Islet precursor cell (in vitro differentiated cells): ENCODE results near the gene TP53BP1.
A peak's percentile ranks its signal among the peaks of the same experiment; 100 is the strongest.

ENCODE experiments used
- DNase-seq: peaks from one replicate; pipeline ENCODE4 v3.0.0-alpha.2; 2018

TP53BP1 gene

DNA sequence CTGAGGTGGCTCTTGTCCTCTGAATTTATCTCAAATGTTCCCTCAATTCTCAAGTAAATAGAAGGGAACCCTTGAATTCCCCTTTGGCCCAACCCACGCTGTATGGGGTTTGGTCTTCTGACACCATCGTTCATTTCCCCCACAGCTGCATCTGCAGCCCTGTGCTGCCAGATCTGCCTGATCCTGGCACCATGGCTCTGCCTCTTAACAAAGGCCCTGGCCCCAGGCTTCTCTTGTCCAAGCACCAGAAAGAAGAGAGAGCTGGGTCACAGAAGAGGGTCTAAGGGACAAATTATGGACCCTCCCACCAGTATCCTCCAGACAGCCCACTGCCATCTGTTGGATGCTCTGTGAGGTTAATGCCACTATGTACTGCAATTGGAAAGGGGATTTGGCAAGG, 26.2 kb upstream of the TP53BP1 start:
- DNase-seq: no peak

DNA sequence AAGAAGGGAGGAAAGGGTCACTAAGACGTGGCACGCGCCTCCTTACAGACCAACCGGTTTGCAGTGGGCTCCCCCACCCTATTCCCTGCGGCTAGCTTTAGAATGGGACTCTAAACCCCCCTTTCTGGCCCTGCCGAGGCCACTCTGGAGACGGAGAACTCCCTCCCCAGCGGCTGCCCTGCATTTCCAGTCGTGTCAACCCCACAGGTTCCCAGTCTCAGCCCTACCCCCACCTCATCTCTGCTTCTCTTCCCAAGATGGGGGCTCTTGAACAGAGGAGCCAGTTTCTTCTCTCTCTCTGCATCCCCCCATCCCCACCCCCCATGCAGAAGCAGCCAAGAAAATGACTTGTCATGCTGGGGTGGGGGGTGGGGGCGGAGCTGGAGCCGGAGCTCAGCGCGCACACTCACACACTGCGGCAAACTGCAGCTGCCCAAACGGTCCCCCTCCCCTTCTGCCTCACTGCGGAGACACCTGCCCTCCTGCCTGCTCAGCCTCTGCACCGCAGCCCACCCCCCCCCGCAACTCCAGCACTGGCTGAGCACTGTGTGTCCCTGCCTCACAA, 25.3 kb upstream of the TP53BP1 start:
- DNase-seq: peak; percentile 76

DNA sequence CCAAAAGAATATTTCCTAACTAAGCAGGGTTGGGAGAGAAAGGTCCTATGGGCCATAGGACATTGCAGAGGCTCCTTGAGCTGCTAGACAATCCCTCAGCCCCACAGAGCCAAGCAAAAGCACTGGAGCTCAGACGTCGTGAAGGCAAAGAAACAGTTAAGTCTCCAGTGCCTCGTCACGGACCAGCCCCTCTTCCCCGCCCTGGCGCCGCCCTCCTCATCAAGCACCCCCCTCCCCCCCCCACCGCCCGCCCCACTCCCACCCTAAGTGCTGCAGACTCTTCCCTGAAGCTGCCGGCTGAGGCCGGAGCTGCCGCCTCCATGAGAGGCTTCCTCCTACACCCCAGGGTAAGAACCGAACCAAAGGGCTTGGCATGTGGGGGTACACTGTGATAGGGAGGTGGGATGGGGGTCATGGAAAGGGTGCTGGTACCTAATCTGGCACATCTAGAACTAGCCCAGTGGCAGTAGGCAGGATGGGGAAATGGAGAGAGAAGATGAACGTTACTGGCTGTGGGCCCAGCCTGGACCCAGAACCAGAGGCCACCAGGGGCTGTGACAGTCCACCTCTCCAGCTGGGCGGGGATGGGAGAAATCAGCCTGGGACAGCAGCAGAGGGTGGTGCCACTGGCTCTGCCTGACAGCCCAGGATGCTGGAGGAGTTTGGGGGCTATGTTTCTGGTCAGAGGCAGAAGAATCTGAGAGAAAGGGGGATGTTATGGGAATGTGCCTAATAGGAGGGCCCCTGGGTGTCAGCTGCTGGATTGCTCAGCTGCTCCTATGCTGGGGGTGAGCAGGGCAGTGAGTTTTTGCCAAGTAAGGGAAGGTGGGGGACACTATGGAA, 24.6 kb upstream of the TP53BP1 start, which contains the start of gene MAP1A:
Gene MAP1A (plus strand): TSS at position 255 of the 843 bp plus-strand sequence. CDS start 3,866 bp downstream, outside the sequence.
- peak; percentile 93 for DNase-seq

DNA sequence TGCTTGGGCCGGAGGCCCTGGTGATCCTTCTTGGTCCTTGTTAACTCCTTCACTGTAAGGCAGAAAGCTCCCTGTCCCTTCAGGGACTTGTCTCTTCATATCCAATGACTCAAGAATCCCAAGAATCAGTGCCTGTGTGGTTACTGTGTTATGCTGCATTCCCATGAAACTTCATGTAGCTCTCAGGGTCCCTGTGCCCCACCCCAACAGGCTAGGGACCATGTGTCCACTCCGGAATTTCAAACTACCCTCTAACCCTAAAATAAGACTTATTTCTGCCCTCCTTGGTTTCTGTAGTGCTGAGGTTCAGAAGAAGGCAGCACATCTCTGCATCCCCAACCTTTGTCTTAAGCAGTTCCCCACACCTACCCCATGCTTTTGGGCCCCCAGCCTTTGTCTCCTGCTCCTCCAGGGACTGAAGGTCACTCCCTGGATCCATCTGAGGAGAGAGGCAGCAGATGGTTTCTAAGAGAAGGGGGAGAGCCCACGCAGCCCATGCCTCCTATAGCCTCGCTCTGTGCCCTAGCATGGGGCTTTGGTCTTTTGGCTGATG, 23.9 kb upstream of the TP53BP1 start:
- DNase-seq: no peak

DNA sequence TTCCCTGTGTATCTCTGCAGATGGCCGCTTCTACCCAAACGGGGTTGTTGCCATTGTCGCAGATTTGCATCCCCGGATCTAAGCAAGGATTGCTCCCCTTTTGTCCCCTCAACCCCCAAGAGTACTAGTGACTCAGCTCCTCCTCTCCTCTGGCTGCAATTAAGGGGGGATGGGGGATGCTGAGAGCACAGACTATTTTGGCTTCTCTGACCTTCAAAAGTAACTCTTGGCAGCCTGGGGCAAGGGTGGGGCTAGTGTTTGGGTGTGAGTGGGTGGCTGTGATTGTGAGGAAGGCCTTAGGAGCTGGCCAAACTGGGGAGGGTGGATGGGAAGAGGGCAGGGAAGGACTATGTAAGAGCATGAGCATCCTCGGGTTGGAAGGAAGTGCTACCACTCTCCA, 23.2 kb upstream of the TP53BP1 start:
- no peak for DNase-seq

DNA sequence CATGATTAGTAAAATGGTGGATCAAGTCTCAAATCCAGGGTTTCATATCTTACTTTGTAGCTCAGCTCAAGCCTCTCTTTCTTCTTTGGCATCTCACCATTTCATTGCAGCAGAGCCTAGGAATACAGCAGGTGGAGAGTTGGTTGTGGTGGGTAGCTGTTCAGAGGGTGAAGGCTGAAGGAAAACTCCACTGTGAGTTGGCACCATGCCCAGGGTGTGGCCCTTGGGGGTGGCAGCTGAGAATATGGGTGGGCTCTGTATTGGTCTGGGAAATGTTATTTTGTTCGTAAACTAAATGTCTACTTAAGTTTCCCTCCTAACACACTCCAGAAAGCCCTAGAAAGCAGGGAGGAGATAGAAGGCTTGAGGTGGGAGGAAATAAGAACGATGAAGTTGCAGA, 22.8 kb upstream of the TP53BP1 start:
- DNase-seq: no peak

DNA sequence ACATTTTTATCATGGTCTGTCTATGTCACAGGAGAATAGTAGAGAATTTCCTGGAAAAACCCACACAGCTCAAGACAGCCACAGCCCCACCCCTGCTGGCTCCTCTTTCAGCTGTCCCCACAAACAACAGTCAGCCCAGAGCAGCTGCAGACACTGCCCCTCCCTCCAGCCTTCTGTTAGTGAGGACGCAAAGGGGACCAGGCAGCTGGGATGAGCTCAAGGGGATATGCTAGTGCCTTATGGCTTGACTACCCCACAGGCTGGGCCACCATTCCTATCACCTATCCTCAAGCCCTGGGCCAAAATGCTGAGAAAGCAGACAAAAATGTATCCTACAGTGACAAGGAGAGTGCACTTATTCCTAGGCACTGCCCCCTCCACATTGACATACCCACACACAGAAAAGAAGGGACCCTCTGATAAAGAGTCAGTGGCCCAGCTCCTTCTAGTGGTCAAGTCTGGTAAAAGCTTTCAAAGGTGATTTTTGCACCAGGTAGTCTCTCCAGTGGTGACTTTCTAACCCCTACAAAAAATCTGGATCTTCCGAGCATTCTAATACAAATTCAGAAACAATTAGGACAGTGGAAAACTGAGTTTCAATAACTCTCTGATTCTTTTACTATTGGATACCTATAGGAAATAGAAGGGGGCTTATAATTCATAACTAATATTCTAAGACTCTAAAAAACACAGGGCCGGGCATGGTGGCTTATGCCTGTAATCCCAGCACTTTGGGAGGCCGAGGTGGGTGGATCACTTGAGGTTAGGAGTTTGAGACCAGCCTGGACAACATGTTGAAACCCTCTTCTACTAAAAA, 21.5 kb upstream of the TP53BP1 start:
- DNase-seq: no peak

DNA sequence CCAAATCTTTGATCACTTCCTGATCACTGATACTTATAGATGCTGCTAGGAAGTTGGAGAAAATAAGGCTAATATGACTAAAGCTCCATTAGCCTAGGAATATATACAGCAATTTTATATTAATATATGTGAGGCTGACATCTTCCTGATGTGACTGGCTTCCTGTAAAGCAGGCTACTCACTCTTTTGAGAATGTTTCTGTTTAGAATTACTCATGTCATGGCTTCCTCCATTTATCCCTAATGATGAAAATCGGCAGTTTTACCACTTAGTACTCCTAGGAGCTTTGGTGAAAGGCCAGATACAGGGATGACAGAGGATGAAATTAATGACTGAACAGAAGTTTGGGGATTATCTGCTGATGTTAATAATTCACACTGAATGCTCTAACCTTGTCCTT, 20.6 kb upstream of the TP53BP1 start:
- no peak for DNase-seq

DNA sequence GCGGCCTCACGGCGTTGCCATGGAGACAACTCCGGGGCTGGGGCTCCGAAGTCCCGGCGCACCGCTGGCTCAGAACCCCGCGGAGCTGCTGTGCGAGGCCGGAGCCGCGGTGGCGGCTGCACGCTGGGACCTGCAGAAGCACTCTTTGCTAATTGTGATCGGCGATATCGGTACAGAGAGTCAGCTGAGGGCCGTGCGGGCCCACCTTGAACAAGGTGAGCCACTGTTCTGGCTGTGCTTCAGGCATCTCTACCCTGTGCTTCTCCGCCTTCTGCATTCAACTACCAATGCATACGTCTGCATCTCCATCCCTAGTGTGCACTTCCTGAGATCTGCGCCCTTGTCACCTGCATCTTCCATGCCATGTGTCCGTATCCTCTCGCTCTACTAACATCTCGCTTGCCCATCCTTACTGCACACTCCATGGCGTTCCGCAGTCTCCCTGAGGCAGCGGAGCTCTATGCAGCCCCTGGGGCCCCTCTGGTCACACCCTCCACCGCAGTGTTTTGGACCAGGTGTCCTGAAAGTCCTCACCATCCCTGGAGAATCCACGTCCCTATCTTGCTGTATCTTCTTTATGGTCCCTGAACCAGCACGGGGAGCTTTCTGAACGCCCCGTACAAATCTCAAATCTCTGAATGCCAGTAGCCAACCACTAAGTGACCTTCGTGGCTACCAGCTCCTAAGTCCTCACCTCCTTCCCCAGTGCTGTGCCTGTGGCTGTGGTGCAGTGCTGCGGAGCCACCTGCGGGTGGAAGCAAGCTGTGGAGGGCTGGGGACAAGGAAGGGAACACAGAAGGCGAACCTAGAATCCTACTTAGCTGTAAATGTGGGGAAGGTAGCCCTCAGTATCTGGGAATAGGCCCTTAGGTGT, 18.3 kb upstream of the TP53BP1 start:
- peak; percentile 71 for DNase-seq

DNA sequence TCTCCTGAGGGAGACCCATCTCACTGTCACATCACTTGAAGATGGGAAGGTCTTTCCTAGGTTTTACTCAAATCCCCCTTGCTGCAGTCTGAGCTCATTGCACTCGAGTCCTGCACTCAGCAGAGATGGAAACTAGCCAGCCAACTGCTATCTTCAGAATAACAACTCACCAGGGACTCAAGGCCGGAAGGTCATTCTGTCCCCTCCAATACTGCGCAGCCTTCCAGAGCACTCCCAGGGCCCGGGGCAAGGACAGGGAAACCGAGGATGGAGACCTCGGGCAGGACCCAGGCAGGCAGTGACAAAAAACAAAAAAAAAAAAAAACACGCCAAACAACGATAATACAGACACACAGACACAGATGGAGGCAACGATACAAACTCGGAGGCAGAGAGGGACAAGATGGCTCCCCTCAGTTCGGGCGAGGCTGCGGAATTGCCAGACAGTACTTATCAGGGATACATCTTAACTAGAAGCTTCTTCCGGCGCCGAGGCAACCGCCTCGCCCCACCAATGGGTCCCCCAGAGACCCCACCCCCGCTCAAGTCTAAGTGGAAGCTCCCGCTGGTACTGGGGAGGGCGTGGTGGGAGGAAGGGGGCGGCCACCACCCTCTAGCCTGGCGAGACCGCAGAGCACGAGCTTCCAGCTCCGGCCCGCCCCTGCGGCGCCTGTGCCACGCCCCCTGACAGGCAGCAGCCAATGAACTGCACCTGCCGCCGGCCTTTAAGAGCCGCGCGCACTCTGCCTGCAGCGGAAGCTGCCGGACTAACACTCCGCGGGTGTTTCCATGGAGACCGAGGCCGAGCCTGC, 17.4 kb upstream of the TP53BP1 start:
- DNase-seq: peak; percentile 99

DNA sequence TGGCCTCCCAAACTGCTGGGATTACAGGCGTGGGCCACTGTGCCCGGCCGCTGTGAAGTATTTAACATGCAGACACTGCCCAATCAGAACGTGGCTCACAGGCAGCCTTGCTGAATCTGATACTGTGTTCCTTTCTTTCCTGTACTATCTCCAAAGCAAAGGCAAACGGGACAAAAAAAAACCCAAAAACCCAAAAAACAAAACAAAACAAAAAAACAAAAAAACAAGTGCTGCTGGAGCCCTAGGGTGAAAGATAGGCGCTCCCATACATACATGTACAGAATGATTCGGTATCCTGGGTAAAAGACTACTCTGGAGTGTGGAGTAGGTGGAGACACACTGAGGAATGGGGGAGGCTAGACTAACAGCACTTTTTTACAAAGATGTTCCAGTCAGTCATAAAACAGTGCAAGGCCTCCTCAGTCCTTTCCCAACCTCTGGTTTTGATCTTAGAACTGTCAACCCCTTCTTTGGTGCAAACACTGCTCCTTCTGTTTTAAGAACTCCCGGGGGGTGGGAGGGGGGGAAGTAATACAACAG, 16.8 kb upstream of the TP53BP1 start:
- no peak for DNase-seq

DNA sequence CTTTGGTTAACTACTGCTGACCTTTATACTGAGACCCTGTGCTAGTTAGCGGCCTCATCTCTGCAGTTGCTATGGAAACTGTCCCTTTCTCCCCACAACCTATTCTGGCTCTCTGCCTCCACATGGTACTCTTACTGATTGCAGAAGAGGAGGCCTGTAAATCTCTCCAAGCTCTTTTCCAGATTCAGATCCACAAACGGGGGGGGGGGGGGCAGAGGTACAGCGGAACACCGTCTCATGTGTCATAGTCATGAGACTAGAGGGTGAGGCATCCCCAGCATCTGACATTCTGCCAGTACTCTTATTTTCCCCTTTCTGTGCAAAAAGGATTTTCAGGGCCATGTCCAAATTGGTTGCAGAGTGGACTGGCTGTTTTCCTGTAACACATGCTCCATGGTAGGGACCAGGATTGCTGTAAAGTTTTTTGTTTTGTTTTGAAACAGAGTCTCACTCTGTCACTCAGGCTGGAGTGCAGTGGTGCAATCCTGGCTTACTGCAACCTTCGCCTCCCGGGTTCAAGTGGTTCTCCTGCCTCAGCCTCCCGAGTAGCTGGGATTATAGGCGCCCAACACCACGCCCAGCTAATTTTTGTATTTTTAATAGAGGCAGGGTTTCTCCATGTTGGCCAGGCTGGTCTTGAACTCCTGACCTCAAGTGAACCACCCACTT, 16.2 kb upstream of the TP53BP1 start:
- DNase-seq: no peak

DNA sequence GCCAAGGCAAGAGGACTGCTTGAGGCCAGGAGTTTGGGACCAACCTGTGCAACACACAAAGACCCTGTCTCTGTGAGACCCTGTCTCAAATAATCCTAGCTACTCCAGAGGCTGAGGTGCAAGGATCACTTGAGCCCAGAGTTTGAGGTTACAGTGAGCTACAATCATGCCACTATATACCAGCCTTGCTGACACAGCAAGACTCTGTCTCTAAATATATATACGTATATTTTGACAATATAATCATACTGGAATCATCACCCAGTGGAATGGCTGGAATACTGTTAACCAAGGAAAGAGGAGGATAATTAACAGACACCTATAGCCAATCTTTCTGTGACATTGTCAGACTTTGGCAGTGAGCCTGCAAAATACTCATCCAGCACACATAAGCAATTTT, 15.5 kb upstream of the TP53BP1 start:
- no peak for DNase-seq

DNA sequence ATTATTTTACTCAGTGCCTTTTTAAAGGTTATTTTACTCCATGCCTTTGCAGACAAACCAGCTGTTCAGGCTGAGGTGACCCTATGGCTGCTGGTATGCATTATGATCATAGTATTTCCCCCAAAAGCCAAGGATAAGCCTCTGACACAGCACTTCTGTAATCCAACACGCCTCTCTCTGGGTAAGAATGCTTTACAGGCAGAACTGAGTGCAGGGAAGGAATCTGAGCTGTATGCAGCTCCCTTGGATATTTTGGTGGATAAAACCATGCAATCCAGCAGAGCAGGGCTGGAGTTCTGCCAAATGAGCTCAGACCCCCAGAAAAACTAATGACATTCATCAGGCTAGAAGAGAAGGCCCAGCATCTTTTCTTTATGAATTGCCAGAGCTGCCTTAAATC, 12.8 kb upstream of the TP53BP1 start:
- DNase-seq: no peak

DNA sequence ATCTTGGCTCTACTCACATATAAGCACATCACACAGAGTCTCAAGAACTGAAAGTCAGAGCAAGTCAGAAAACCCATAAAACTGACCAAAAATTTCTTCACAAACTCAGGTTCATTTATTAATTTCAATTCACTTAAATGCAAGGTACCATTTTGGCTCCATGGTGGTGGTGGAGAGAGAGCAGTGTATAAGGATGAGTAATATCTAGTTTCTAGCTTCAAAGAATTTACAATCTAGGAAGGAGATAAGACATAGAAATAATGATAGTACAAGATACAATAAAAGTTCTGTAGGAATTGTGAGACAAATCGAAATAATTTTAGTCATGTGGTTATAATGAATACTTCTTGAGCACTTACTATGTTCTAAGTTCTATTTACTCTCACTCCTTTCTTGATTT, 6.7 kb upstream of the TP53BP1 start:
- DNase-seq: no peak

DNA sequence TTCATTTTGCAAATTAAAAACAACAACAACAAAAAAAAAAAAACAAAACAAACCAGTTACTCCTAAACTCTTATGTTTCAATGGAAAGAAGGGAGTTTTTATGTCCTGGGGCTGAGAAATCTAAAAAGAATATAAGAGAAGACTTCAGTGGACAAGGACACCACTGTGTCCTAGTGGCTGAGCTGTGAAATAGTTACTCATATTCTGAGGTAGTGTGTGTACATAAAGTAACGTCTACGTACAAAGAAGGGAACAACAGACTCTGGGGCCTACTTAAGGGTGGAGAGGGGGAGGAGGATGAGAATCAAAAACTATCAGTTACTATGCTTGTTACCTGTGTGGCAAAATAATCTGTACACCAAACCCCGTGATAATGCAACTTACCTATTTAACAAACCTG, 6.0 kb upstream of the TP53BP1 start:
- DNase-seq: no peak

DNA sequence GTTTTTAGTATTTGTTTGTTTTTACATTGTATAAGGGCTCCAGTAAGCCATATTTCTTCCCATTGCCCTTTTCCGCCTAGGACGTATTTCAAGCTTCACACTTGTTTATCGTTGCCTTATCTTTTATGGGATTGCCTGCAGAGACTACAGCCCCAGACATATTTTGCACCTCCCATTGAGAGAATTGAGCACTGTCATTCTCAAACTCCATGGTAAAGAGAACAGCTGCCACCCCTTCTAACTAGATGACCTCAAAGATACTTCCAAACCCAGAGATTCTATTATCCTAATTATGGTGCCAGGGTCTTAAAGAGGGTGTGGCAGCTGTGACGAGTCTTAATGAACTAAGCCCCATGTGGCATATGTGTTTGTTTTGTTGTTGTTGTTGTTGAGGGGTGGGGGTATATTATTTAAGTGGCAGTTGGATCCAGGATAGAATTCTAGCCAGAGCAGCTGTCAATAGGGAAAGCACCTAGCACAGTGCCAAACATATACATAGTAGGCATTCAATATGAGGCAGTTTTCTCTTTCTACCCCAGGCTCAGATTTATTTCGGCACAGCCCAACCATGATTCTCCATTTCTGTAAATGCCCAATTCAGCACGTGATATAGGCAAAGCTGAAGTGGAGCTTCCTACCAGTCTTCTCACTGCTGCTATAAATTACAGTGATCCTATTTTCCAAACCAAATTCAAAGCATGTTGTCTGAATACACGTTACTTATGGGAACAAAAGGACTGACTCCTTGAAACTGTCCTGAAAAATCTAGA, 932 bp upstream of the TP53BP1 start:
- DNase-seq: no peak

DNA sequence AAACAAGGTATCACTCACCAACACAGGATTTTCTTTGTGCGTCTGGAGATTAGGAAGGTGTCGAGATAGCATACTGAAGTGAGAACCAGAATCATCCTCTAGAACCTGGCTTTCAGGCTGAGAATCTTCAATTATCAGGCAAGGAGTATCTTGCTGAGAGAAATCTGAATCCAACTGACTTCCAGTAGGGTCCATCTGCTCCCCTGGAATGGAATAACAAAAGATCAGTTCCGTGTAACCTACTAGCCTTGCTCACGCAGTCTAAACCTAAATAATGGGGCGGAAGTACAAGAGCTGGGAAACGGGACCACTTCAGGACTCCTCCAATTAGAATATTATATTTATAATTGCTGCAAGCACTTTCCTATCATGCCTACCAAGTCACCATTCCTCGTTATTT, 690 bp downstream of the TP53BP1 start:
- DNase-seq: no peak

DNA sequence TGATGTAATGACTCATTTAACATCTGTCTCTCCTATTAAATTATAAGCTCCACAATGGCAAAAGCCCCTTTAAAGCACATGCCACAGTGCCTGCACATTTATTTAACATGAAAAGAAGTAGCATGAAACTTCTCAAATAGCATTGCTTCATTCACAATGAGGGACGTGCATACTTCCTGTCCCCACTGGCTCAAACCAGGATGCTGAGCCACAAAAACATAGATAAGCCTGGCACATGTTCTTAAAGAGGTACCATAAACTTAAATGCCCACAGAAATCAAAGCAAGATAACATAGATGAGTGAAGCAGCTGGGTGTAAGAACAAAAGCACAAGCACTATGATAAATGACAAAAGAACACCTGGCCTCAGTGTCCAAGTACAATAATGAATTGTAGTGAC, 3.8 kb downstream of the TP53BP1 start:
- no peak for DNase-seq

DNA sequence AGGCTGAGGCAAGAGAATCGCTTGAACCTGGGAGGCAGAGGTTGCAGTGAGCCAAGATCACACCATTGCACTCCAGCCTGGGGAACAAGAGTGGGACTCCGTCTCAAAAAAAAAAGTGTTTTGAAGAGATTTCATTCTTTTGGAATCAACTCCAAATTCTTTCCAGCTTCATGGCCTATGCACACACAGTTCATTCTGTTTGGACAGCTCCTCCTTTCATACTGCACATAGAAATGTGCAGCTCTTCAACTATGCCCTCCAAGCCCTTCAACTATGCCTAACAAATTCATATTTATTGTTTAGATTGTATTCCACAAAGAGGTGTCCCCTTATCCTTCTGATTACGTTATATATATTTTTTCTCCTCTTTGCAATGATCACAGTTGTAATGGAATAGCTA, 4.2 kb downstream of the TP53BP1 start:
- no peak for DNase-seq
